ENCODE measurements around the gene PNKD.

DNA sequence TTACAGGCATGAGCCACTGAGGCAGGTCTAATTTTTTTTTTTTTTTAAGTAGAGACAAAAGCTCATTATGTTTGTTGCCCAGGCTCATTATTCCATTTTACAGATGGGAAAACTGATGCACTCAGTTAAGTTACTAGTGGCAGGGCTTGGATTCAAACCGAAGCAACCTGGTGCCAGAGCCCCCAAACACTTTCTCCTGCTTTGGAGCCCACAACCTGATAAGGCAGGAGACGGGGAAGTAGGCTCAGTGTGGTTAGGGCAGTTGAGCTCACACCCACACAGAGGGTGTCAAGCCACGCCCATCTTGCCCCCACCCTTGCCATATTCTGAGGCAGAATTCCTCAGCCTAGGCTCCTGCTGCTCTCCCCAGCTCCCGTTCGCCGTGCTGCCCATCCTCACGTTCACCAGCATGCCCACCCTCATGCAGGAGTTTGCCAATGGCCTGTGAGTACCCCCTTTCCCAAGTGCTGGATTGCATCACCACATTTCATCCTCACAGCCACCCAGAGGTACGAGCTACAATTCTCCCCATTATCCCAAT lies 123.5 kb downstream of the PNKD start:
- TF ChIP-seq, protein P1, sequence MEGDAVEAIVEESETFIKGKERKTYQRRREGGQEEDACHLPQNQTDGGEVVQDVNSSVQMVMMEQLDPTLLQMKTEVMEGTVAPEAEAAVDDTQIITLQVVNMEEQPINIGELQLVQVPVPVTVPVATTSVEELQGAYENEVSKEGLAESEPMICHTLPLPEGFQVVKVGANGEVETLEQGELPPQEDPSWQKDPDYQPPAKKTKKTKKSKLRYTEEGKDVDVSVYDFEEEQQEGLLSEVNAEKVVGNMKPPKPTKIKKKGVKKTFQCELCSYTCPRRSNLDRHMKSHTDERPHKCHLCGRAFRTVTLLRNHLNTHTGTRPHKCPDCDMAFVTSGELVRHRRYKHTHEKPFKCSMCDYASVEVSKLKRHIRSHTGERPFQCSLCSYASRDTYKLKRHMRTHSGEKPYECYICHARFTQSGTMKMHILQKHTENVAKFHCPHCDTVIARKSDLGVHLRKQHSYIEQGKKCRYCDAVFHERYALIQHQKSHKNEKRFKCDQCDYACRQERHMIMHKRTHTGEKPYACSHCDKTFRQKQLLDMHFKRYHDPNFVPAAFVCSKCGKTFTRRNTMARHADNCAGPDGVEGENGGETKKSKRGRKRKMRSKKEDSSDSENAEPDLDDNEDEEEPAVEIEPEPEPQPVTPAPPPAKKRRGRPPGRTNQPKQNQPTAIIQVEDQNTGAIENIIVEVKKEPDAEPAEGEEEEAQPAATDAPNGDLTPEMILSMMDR (conservative IDR thresholded peaks at IDR 0.05; ENCODE audit: low read depth, low read length), result no peak
- no peak for TF ChIP-seq EZH2phosphoT487 (IDR thresholded peaks at IDR 0.05; ENCODE audit: borderline replicate concordance, low read length)
- no peak for TF ChIP-seq EZH2 (IDR thresholded peaks at IDR 0.05; ENCODE audit: low read length, unreplicated experiment)
